ENCODE measurements around the gene PRORP.

DNA sequence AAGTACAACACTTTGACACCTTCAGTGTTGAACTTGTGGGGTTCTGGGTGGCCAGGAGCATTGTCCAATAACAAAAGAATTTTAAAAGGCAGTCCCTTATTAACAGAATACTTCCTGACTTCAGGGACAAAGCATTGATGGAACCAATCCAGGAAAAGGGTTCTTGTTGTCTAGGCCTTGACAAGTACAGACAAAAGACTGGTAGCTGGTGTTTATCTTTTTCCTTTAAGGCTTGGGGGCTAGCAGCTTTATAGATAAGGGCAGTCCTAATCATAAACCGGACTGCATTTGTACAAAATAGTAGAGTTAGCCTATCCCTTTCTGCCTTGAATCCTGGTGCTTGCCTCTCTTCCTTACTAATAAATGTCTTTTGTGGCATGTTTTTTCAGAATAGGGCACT lies 48.9 kb upstream of the PRORP start:
- TF ChIP-seq, protein P1, sequence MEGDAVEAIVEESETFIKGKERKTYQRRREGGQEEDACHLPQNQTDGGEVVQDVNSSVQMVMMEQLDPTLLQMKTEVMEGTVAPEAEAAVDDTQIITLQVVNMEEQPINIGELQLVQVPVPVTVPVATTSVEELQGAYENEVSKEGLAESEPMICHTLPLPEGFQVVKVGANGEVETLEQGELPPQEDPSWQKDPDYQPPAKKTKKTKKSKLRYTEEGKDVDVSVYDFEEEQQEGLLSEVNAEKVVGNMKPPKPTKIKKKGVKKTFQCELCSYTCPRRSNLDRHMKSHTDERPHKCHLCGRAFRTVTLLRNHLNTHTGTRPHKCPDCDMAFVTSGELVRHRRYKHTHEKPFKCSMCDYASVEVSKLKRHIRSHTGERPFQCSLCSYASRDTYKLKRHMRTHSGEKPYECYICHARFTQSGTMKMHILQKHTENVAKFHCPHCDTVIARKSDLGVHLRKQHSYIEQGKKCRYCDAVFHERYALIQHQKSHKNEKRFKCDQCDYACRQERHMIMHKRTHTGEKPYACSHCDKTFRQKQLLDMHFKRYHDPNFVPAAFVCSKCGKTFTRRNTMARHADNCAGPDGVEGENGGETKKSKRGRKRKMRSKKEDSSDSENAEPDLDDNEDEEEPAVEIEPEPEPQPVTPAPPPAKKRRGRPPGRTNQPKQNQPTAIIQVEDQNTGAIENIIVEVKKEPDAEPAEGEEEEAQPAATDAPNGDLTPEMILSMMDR (conservative IDR thresholded peaks at IDR 0.05; ENCODE audit: low read depth in 2 of 2), result no peak
- no peak for TF ChIP-seq EZH2 (IDR thresholded peaks at IDR 0.05; ENCODE audit: low read depth, unreplicated experiment)
